ENCODE data around the gene N4BP3. TPM values are rescaled to one million over a fixed set of nuclear protein-coding genes. Genes with fewer than 3 reads are reported as not detected.
"Not testable (repeated sequence)": the region's sequence is repeated elsewhere in the genome, so short reads cannot be mapped to it uniquely, and the experiment has no call there.

The N4BP3 gene
- total RNA-seq, result 1 to 10 TPM in 1 of 2 experiments, under 1 TPM in 1; 0.99 to 1.1 TPM

- H3K4me3 Mint-ChIP-seq, result peak within 1 kb of the TSS; percentile 73
- CTCF ChIA-PET, result interaction anchor here (0.6 to 1.5 kb wide), 2 partner anchors 35 to 40 kb away, joined by 4 read pairs; partner anchors contain the start of gene NHP2
- H3K27me3 Mint-ChIP-seq, result peaks cover 39% of the 10 kb centered on the region
- ATAC-seq (peak; percentile 77), DNase-seq (peak; percentile 79)
- H3K27ac Mint-ChIP-seq, result peak within 1 kb of the TSS; percentile 47
- H3K9me3 Mint-ChIP-seq (ENCODE audit: low read depth), result no peaks in the 10 kb centered on the region
- H3K36me3 Mint-ChIP-seq, result no peaks in the 10 kb centered on the region
- peaks cover 39% of the 10 kb centered on the region for H3K4me1 Mint-ChIP-seq
Observed at GRCh38 chr5:178113141-178113787, at the start of gene N4BP3. Gene N4BP3 (plus strand): TSS chr5:178113532. CDS start chr5:178119584, 6,052 bp downstream.

- DNase-seq, result no peak
- H3K9me3 Mint-ChIP-seq (ENCODE audit: low read depth), result no peaks in the 10 kb centered on the region
- peaks cover 2% of the 10 kb centered on the region for H3K4me1 Mint-ChIP-seq
- H3K36me3 Mint-ChIP-seq, result no peaks in the 10 kb centered on the region
- no peak overlapping the region for H3K4me3 Mint-ChIP-seq
- H3K27ac Mint-ChIP-seq, result no peak overlapping the region
- ATAC-seq, result no peak
- CTCF ChIA-PET, result no interaction called here
- H3K27me3 Mint-ChIP-seq, result peaks cover 22% of the 10 kb centered on the region
Observed at GRCh38 chr5:178067755-178068154, 45.6 kb upstream of the N4BP3 start.

- CTCF ChIA-PET, result interaction anchor here (1.0 kb wide), 1 partner anchor 78 kb away, joined by 3 read pairs; no protein-coding TSS in a partner anchor
- DNase-seq (no peak), ATAC-seq (no peak)
- H3K36me3 Mint-ChIP-seq, result no peaks in the 10 kb centered on the region
- no peak overlapping the region for H3K4me3 Mint-ChIP-seq
- H3K27me3 Mint-ChIP-seq, result peaks cover 20% of the 10 kb centered on the region
- H3K27ac Mint-ChIP-seq, result no peak overlapping the region
- no peaks in the 10 kb centered on the region for H3K9me3 Mint-ChIP-seq (ENCODE audit: low read depth)
- H3K4me1 Mint-ChIP-seq, result peaks cover 2% of the 10 kb centered on the region
Observed at GRCh38 chr5:178068293-178068692, 45.0 kb upstream of the N4BP3 start.

- Mint-ChIP-seq H3K27me3 (peaks cover 23% of the 10 kb centered on the region), H3K9me3 (ENCODE audit: low read depth) (no peaks in the 10 kb centered on the region), H3K4me3 (no peak overlapping the region), H3K27ac (no peak overlapping the region), H3K36me3 (no peaks in the 10 kb centered on the region), H3K4me1 (peaks cover 2% of the 10 kb centered on the region)
- CTCF ChIA-PET, result no interaction called here
- DNase-seq (peak; percentile 59), ATAC-seq (peak; percentile 58)
Observed at GRCh38 chr5:178069909-178070308, 43.4 kb upstream of the N4BP3 start.

GRCh38 chr5:178071108-178071507 is 42.2 kb upstream of the N4BP3 start:
- Mint-ChIP-seq H3K4me1 (peaks cover 2% of the 10 kb centered on the region), H3K27ac (no peak overlapping the region), H3K4me3 (no peak overlapping the region), H3K36me3 (no peaks in the 10 kb centered on the region), H3K9me3 (ENCODE audit: low read depth) (no peaks in the 10 kb centered on the region), H3K27me3 (peaks cover 22% of the 10 kb centered on the region)
- CTCF ChIA-PET, result interaction anchor here (0.8 to 9.6 kb wide), 4 partner anchors 10 to 92 kb away, joined by 3 to 148 read pairs (median 4); partner anchors contain the start of gene NHP2
- no peak for ATAC-seq
- no peak for DNase-seq

GRCh38 chr5:178072749-178073148 is 40.6 kb upstream of the N4BP3 start:
- ATAC-seq (no peak), DNase-seq (no peak)
- peaks cover 2% of the 10 kb centered on the region for H3K4me1 Mint-ChIP-seq
- no peaks in the 10 kb centered on the region for H3K36me3 Mint-ChIP-seq
- no peaks in the 10 kb centered on the region for H3K9me3 Mint-ChIP-seq (ENCODE audit: low read depth)
- H3K27ac Mint-ChIP-seq, result no peak overlapping the region
- CTCF ChIA-PET, result interaction anchor here (6.6 to 9.6 kb wide), 2 partner anchors 49 to 76 kb away, joined by 45 to 148 read pairs; partner anchors contain the start of gene NHP2
- H3K27me3 Mint-ChIP-seq, result peaks cover 14% of the 10 kb centered on the region
- H3K4me3 Mint-ChIP-seq, result no peak overlapping the region

- CTCF ChIA-PET, result interaction anchor here (0.8 to 9.6 kb wide), 12 partner anchors 12 to 93 kb away, joined by 3 to 148 read pairs (median 12); partner anchors contain the start of gene NHP2
- ATAC-seq (no peak), DNase-seq (no peak)
- Mint-ChIP-seq H3K4me3 (no peak overlapping the region), H3K27me3 (peaks cover 7% of the 10 kb centered on the region), H3K9me3 (ENCODE audit: low read depth) (no peaks in the 10 kb centered on the region), H3K36me3 (no peaks in the 10 kb centered on the region), H3K27ac (no peak overlapping the region), H3K4me1 (no peaks in the 10 kb centered on the region)
Observed at GRCh38 chr5:178074266-178074952, 38.9 kb upstream of the N4BP3 start.

GRCh38 chr5:178076965-178077364 is 36.4 kb upstream of the N4BP3 start:
- H3K4me3 Mint-ChIP-seq; H3K4me1 Mint-ChIP-seq; ATAC-seq; DNase-seq; H3K27ac Mint-ChIP-seq; H3K9me3 Mint-ChIP-seq (ENCODE audit: low read depth); H3K27me3 Mint-ChIP-seq; H3K36me3 Mint-ChIP-seq: not testable (repeated sequence)
- CTCF ChIA-PET, result interaction anchor here (1.3 to 9.6 kb wide), 12 partner anchors 11 to 91 kb away, joined by 3 to 148 read pairs (median 8); partner anchors contain the start of gene NHP2

GRCh38 chr5:178077751-178078150 is 35.6 kb upstream of the N4BP3 start:
- H3K27ac Mint-ChIP-seq, result no peak overlapping the region
- H3K36me3 Mint-ChIP-seq, result no peaks in the 10 kb centered on the region
- no peaks in the 10 kb centered on the region for H3K9me3 Mint-ChIP-seq (ENCODE audit: low read depth)
- no peaks in the 10 kb centered on the region for H3K4me1 Mint-ChIP-seq
- ATAC-seq (no peak), DNase-seq (no peak)
- peaks cover 7% of the 10 kb centered on the region for H3K27me3 Mint-ChIP-seq
- CTCF ChIA-PET, result interaction anchor here (1.3 to 9.6 kb wide), 8 partner anchors 12 to 85 kb away, joined by 3 to 148 read pairs (median 19); partner anchors contain the start of gene NHP2
- H3K4me3 Mint-ChIP-seq, result no peak overlapping the region

GRCh38 chr5:178078197-178079010 is 34.9 kb upstream of the N4BP3 start:
- H3K27me3 Mint-ChIP-seq, result peaks cover 7% of the 10 kb centered on the region
- H3K36me3 Mint-ChIP-seq, result no peaks in the 10 kb centered on the region
- H3K4me3 Mint-ChIP-seq, result no peak overlapping the region
- no peaks in the 10 kb centered on the region for H3K4me1 Mint-ChIP-seq
- DNase-seq (no peak), ATAC-seq (no peak)
- H3K9me3 Mint-ChIP-seq (ENCODE audit: low read depth), result no peaks in the 10 kb centered on the region
- no peak overlapping the region for H3K27ac Mint-ChIP-seq
- CTCF ChIA-PET, result interaction anchor here (0.8 to 9.6 kb wide), 8 partner anchors 11 to 84 kb away, joined by 3 to 148 read pairs (median 8); partner anchors contain the start of gene NHP2

- ATAC-seq (no peak), DNase-seq (no peak)
- no peaks in the 10 kb centered on the region for H3K36me3 Mint-ChIP-seq
- H3K4me1 Mint-ChIP-seq, result no peaks in the 10 kb centered on the region
- peaks cover 9% of the 10 kb centered on the region for H3K27me3 Mint-ChIP-seq
- H3K4me3 Mint-ChIP-seq, result no peak overlapping the region
- H3K9me3 Mint-ChIP-seq (ENCODE audit: low read depth), result no peaks in the 10 kb centered on the region
- H3K27ac Mint-ChIP-seq, result no peak overlapping the region
- CTCF ChIA-PET, result interaction anchor here (9.6 kb wide), 1 partner anchor 69 kb away, joined by 148 read pairs; the partner anchor contains the start of gene NHP2
Observed at GRCh38 chr5:178080056-178080455, 33.3 kb upstream of the N4BP3 start.

- CTCF ChIA-PET, result no interaction called here
- H3K27me3 Mint-ChIP-seq, result peaks cover 8% of the 10 kb centered on the region
- H3K36me3 Mint-ChIP-seq, result no peaks in the 10 kb centered on the region
- no peak overlapping the region for H3K4me3 Mint-ChIP-seq
- H3K27ac Mint-ChIP-seq, result no peak overlapping the region
- ATAC-seq (no peak), DNase-seq (no peak)
- no peaks in the 10 kb centered on the region for H3K9me3 Mint-ChIP-seq (ENCODE audit: low read depth)
- H3K4me1 Mint-ChIP-seq, result no peaks in the 10 kb centered on the region
Observed at GRCh38 chr5:178080618-178081410, 32.5 kb upstream of the N4BP3 start.
